ENCODE measurements around the gene PLA2R1.

PLA2R1 gene

GRCh38 chr2:160062292-160063005 is at the start of gene PLA2R1:
TSS of gene PLA2R1 (minus strand) at chr2:160062615. CDS start at chr2:160062403, 212 bp downstream.
- DNase-seq = no peak

- DNase-seq = no peak
Measured at GRCh38 chr2:160110674-160111239, 48.3 kb upstream of the PLA2R1 start.

- peak; percentile 79 for DNase-seq
Measured at GRCh38 chr2:160109939-160110673, 47.7 kb upstream of the PLA2R1 start.

GRCh38 chr2:160109243-160109642 is 46.8 kb upstream of the PLA2R1 start:
- no peak for DNase-seq

GRCh38 chr2:160108646-160109045 is 46.2 kb upstream of the PLA2R1 start:
- no peak for DNase-seq

- DNase-seq = no peak
Measured at GRCh38 chr2:160105366-160105765, 43.0 kb upstream of the PLA2R1 start.

- DNase-seq = no peak
Measured at GRCh38 chr2:160104115-160104514, 41.7 kb upstream of the PLA2R1 start.

GRCh38 chr2:160097326-160097725 is 34.9 kb upstream of the PLA2R1 start:
- no peak for DNase-seq

- peak; percentile 55 for DNase-seq
Measured at GRCh38 chr2:160096409-160096808, 34.0 kb upstream of the PLA2R1 start.

GRCh38 chr2:160092445-160092844 is 30.0 kb upstream of the PLA2R1 start:
- DNase-seq = no peak

- no peak for DNase-seq
Measured at GRCh38 chr2:160091381-160091780, 29.0 kb upstream of the PLA2R1 start.

GRCh38 chr2:160087854-160088745 is 25.7 kb upstream of the PLA2R1 start:
- peak; percentile 32 for DNase-seq

GRCh38 chr2:160085662-160086061 is 23.2 kb upstream of the PLA2R1 start:
- peak; percentile 17 for DNase-seq

- no peak for DNase-seq
Measured at GRCh38 chr2:160077912-160078810, 15.7 kb upstream of the PLA2R1 start.

- DNase-seq = no peak
Measured at GRCh38 chr2:160076914-160077313, 14.5 kb upstream of the PLA2R1 start.

GRCh38 chr2:160076241-160076640 is 13.8 kb upstream of the PLA2R1 start:
- no peak for DNase-seq

GRCh38 chr2:160075171-160075570 is 12.8 kb upstream of the PLA2R1 start:
- no peak for DNase-seq

- no peak for DNase-seq
Measured at GRCh38 chr2:160073284-160073888, 11.0 kb upstream of the PLA2R1 start.

GRCh38 chr2:160068906-160069305 is 6.5 kb upstream of the PLA2R1 start:
- DNase-seq = no peak

GRCh38 chr2:160064916-160065315 is 2.5 kb upstream of the PLA2R1 start:
- no peak for DNase-seq

GRCh38 chr2:160063879-160064612 is 1.6 kb upstream of the PLA2R1 start:
- DNase-seq = no peak

Data from activated CD4-positive, alpha-beta T cell treated with anti-CD3 and anti-CD28 coated beads, Interleukin-10, Interleukin-2, amounts not matched to agents 100 ng/mL and 50 ng/mL, durations not matched to agents 16 hours and 8 hours (primary cell).